DOHH2 (cell line): ENCODE measurements around the gene C1GALT1.

Source experiments
- H3F3A ChIP-seq: fragments of 200-600 bp; sonication (generic), shearing (Covaris generic); 2 replicates; pipeline ENCODE4 v1.6.0; 2016; ENCODE audit warnings: antibody characterized with exemption, mild to moderate bottlenecking; ENCODE audit not compliant: control insufficient read depth, insufficient read depth
- H3K27ac ChIP-seq: fragments of 200-600 bp; sonication (generic); 2 replicates; pipeline ENCODE4 v1.5.1; 2014; ENCODE audit warnings: low read depth, mild to moderate bottlenecking, low read length, moderate library complexity
- H3K27me3 ChIP-seq: fragments of 200-600 bp; sonication (generic); 2 replicates; pipeline ENCODE4 v1.6.1; 2014; ENCODE audit warnings: mild to moderate bottlenecking, low read length, mixed read lengths; ENCODE audit not compliant: control insufficient read depth
- H3K36me3 ChIP-seq: fragments of 200-600 bp; sonication (generic); 2 replicates; pipeline ENCODE4 v1.6.1; 2014; ENCODE audit warnings: mild to moderate bottlenecking, low read length, moderate library complexity, mixed read lengths; ENCODE audit not compliant: control insufficient read depth
- H3K4me1 ChIP-seq: fragments of 200-600 bp; sonication (generic); 2 replicates; pipeline ENCODE4 v1.6.1; 2014; ENCODE audit warnings: mild to moderate bottlenecking, low read length, mixed read lengths; ENCODE audit not compliant: control insufficient read depth
- H3K4me2 ChIP-seq: fragments of 200-600 bp; sonication (generic); 2 replicates; pipeline ENCODE4 v1.6.0; 2014; ENCODE audit warnings: mild to moderate bottlenecking, low read length, moderate library complexity
- H3K4me3 ChIP-seq: fragments of 200-600 bp; sonication (generic); 2 replicates; pipeline ENCODE4 v1.5.1; 2014; ENCODE audit warnings: mild to moderate bottlenecking, low read length, mixed read lengths
- H3K79me2 ChIP-seq: fragments of 200-600 bp; sonication (generic); 2 replicates; pipeline ENCODE4 v1.6.1; 2014; ENCODE audit warnings: mild to moderate bottlenecking, low read length, mixed read lengths; ENCODE audit not compliant: control insufficient read depth
- H3K9me2 ChIP-seq: fragments of 200-600 bp; sonication (generic); replicated peaks from 2 replicates; pipeline ENCODE4 v1.6.1; 2014; ENCODE audit warnings: mild to moderate bottlenecking, low read length, mixed read lengths; ENCODE audit not compliant: control insufficient read depth
- H3K9me3 ChIP-seq: fragments of 200-600 bp; sonication (generic); 2 replicates; pipeline ENCODE4 v1.6.1; 2014; ENCODE audit warnings: antibody characterized with exemption, low read length, mixed read lengths; ENCODE audit not compliant: control insufficient read depth, insufficient read depth
- H4K20me1 ChIP-seq: fragments of 200-600 bp; sonication (generic); 2 replicates; pipeline ENCODE4 v1.6.0; 2014; ENCODE audit warnings: low read depth, mild to moderate bottlenecking, antibody characterized with exemption, low read length, moderate library complexity; ENCODE audit not compliant: control insufficient read depth, insufficient read depth
- EZH2phosphoT487 ChIP-seq: fragments of 200-600 bp; sonication (generic); IDR thresholded peaks from 2 replicates; pipeline ENCODE4 v1.6.1; 2017; ENCODE audit warnings: borderline replicate concordance, mild to moderate bottlenecking, antibody characterized with exemption, low read length, moderate library complexity, mixed read lengths
- TF ChIP-seq, protein P1 (sequence below): fragments of 200-600 bp; sonication (generic); IDR thresholded peaks from one replicate; pipeline ENCODE4 v1.5.1; 2014; ENCODE audit warnings: antibody characterized with exemption, mild to moderate bottlenecking, low read depth, low read length; ENCODE audit not compliant: poor library complexity, severe bottlenecking

The C1GALT1 gene

DNA sequence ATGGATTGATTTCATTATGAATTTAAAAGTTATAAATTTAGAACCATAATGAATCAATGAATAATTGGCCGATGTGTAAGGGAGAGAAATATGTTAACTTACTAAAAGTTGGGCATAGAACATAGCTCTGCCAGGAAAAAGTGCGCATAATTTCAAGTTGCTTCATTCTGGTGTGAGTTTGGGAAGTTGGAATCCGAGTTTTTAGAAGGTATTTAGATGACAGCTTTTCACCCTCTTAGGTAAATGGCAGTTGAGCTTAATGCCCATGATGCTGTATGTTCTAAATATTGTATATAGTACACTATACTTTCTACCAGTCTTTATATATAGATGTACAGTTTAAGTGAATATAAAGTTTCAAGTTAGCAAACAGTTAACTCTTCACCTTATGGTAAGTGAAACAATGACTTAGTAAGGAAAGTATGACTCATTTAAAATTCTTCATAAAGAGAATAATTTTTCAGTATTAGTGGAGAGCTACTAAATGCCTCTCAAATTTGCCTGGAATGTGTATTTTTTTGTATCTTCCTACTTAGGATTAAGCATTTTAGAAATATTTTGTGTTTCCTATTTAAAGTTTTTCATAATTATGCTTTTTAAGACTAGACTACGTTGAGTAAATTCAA, 1.6 kb downstream of the C1GALT1 start:
- Histone ChIP-seq H3K4me1 (peaks cover 23% of the 10 kb centered on the region), H3K79me2 (peaks cover 59% of the 10 kb centered on the region), H3K4me3 (peak overlapping the region; percentile 85)

DNA sequence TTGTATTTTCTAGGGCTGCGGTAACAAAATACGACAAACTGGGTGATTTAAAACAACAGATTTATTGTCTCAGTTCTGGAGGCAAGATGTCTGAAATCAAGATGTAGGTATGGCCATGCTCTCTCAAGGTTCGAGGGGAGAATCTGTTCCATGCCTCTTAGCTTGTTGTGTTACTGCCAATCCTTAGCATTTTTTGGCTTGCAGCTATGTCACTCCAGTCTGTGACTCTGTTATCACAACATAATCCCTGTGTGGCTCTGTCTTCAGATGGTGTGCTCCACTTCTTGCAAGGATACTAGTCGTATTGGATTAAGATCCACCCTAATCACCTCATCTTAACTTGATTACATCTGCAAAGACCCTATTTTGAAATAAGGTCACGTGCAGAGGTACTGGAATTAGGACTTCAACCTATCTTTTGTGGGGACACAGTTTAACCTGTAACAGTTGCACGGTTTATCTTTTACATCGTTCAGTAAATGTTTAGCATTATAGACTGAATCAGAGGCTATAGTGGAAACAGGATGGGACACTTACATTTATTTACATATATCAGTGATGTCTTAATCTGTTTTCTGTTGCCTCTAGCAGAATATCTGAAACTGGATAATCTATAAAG, 3.1 kb downstream of the C1GALT1 start:
- Histone ChIP-seq H3K27me3 (no peaks in the 10 kb centered on the region), H3K27ac (no peak overlapping the region), H3F3A (peaks cover 8% of the 10 kb centered on the region), H3K9me2 (no peaks in the 10 kb centered on the region), H4K20me1 (no peaks in the 10 kb centered on the region; the same call in 1 of the 2 replicates), H3K4me1 (peaks cover 23% of the 10 kb centered on the region), H3K36me3 (peaks cover 12% of the 10 kb centered on the region), H3K79me2 (peaks cover 72% of the 10 kb centered on the region), H3K4me3 (no peak overlapping the region), H3K4me2 (no peak overlapping the region), H3K9me3 (no peaks in the 10 kb centered on the region)
- TF ChIP-seq, protein P1, sequence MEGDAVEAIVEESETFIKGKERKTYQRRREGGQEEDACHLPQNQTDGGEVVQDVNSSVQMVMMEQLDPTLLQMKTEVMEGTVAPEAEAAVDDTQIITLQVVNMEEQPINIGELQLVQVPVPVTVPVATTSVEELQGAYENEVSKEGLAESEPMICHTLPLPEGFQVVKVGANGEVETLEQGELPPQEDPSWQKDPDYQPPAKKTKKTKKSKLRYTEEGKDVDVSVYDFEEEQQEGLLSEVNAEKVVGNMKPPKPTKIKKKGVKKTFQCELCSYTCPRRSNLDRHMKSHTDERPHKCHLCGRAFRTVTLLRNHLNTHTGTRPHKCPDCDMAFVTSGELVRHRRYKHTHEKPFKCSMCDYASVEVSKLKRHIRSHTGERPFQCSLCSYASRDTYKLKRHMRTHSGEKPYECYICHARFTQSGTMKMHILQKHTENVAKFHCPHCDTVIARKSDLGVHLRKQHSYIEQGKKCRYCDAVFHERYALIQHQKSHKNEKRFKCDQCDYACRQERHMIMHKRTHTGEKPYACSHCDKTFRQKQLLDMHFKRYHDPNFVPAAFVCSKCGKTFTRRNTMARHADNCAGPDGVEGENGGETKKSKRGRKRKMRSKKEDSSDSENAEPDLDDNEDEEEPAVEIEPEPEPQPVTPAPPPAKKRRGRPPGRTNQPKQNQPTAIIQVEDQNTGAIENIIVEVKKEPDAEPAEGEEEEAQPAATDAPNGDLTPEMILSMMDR, result no peak
- no peak for TF ChIP-seq EZH2phosphoT487

More for the DNA sequence above, 1.6 kb downstream of the C1GALT1 start:
- H3K9me3 ChIP-seq, result no peaks in the 10 kb centered on the region
- peaks cover 8% of the 10 kb centered on the region for H3F3A ChIP-seq
- no peaks in the 10 kb centered on the region for H3K27me3 ChIP-seq
- peak overlapping the region; percentile 74 for H3K4me2 ChIP-seq
- no peak for TF ChIP-seq EZH2phosphoT487
- TF ChIP-seq, protein P1, result no peak
- no peak overlapping the region for H3K27ac ChIP-seq
- no peaks in the 10 kb centered on the region for H3K9me2 ChIP-seq
- no peaks in the 10 kb centered on the region; the same call in 1 of the 2 replicates for H4K20me1 ChIP-seq
- peaks cover 12% of the 10 kb centered on the region for H3K36me3 ChIP-seq

DNA sequence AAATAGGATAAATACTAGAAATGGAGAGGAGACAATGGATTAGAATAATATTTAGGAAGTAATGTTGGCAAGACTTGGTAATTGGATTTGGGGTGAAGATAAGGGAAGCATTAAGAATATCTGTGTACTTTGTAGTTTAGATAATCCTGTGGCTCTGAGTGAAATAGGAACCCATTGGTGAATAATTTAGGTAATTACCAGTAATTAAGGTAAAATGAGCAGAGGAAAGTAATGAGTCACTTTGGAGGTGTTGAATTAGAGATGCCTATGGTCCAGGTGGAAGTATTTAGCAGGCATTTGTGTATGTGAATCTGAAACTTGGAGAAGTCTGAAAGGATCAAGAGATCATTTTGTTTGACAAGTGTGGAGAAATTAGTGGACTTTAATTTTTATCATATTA, 5.7 kb downstream of the C1GALT1 start:
- Histone ChIP-seq H3K36me3 (peaks cover 24% of the 10 kb centered on the region), H4K20me1 (no peaks in the 10 kb centered on the region; the same call in 1 of the 2 replicates), H3K9me3 (peaks cover 4% of the 10 kb centered on the region; the same call in 1 of the 2 replicates), H3K27ac (no peak overlapping the region), H3K9me2 (no peaks in the 10 kb centered on the region), H3K4me1 (peaks cover 16% of the 10 kb centered on the region), H3F3A (0 out of 2 replicates have a peak, but pooled peaks cover 3% of the 10 kb centered on the region), H3K79me2 (peaks cover 94% of the 10 kb centered on the region), H3K4me2 (no peak overlapping the region), H3K27me3 (no peaks in the 10 kb centered on the region), H3K4me3 (no peak overlapping the region)
- TF ChIP-seq, protein P1, result no peak
- TF ChIP-seq EZH2phosphoT487, result no peak
